ENCODE measurements around the gene DGUOK.
"Not testable (repeated sequence)": the region's sequence is repeated elsewhere in the genome, so short reads cannot be mapped to it uniquely, and the experiment has no call there.

The DGUOK gene

DNA sequence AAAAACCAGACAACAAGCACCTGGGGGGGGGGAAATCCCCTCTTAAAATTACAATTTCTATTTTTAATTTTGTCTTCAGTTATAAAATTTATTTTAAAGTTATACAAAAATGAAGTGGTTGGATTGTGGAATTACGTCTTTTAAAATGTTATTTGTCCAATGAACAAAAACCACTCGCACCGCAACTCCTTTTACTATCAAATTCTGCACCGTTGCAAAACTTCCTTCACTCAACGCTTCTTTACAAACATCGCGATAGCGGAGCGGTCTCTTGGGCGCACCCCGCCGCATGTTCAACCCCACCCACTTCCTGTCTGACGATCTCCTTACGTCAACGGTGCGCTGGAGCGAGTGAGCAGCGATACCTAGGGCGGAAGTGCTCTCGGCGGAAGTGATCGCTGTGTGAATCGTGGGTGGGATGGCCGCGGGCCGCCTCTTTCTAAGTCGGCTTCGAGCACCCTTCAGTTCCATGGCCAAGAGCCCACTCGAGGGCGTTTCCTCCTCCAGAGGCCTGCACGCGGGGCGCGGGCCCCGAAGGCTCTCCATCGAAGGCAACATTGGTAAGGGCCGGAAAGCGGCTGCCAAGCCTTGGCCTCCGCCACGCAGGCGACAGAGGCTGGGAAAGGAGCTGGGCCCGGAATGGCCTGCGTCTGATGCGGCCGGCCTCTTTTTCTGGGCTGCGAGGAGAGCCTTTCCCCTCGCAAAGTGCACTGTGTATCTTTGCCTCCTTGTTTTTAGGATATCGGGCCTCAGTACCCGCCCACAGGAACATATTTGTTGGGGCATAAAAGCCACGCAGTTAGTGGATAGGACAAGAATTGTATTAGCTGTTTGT lies at the start of gene DGUOK:
TSS of gene DGUOK (plus strand) at position 388 of the 835 bp plus-strand sequence. CDS start at position 419, 31 bp downstream.
- peak; percentile 92 for DNase-seq

DNA sequence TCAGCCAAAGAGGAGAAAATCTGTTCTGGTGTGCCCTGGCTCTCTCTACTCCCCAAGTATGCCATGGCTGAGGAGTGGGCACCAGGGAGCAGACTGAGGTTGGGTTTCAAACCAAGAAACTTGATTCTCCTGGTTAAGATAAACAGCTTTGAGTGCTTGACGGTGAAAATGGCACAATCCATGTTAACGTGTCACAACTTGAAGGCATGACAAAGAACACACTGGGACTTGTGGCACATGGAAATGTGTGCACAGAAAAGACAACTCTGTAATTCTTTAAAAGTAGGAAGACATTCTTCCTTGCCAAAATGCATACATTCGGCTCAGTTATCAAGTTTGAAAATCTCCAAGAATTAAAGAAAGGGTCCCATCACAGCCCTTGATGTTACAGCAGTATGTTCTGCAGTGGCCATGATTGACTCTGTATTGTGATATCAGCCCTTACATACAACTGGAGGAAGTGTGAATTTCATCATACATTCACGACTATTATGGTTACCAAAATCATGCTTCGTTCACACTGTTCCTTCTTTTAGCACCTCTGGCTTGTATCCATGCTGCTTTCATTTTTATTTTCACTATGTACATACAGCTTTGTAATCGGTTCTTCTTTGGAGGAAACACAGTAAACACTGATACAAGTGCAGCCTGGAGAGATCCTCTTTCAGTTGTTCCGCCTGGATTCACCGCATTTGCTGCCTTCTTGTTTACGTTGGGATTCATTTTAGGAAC lies 49.4 kb upstream of the DGUOK start:
- DNase-seq: no peak

GRCh38 chr2:73877984-73878383 lies 48.7 kb upstream of the DGUOK start:
- not testable (repeated sequence) for DNase-seq

GRCh38 chr2:73885406-73885805 lies 41.3 kb upstream of the DGUOK start:
- no peak for DNase-seq

- no peak for DNase-seq
These were observed 40.3 kb upstream of the DGUOK start for GRCh38 chr2:73886357-73886756.

DNA sequence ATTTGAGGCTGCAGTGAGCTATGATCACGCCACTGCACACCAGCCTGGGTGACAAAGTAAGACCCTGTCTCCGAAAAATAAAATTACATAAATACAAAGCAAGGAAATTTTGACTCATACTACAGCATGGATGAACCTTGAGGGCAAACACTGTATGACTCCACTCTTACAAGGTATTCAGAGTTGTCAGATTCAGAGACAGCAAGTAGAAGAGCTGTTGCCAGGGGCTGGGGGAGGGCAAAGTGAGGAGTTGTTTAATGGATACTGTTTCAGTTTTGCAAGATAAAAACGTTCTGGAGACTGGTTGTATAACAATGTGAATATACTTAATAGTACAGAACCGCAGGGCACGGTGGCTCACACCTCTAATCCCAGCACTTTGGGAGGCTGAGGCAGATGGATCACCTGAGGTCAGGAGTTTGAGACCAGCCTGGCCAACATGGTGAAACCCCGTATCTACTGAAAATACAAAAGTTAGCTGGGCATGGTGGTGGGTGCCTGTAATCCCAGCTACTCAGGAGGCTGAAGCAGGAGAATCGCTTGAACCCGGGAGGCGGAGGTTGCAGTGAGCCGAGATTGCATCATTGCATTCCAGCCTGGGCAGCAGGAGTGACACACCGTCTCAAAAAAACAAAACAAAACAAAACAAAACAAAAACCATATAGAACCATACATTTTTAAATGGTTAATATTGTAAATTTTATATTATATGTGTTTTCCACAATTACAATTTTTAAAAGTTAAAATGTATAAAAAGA lies 38.9 kb upstream of the DGUOK start:
- DNase-seq: not testable (repeated sequence)

- no peak for DNase-seq
These were observed 38.3 kb upstream of the DGUOK start for GRCh38 chr2:73888388-73888787.

DNA sequence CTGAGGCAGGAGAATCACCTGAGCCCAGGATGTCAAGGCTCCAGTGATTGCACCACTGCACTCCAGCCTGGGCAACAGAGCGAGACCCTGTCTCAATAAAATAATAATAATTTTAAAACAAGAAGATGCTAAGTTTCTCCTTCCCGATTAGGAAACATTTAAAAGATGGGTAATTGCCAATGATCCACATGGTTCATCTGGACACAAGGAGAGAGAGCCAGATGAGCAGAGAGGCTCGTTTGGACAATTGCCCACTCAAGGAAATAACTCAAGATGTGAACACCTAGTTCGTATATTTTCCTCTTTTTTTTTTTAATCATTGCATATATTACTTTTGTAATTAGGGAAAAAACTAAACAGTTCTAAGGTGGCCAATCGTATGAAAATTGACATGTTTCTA lies 37.5 kb upstream of the DGUOK start:
- no peak for DNase-seq

DNA sequence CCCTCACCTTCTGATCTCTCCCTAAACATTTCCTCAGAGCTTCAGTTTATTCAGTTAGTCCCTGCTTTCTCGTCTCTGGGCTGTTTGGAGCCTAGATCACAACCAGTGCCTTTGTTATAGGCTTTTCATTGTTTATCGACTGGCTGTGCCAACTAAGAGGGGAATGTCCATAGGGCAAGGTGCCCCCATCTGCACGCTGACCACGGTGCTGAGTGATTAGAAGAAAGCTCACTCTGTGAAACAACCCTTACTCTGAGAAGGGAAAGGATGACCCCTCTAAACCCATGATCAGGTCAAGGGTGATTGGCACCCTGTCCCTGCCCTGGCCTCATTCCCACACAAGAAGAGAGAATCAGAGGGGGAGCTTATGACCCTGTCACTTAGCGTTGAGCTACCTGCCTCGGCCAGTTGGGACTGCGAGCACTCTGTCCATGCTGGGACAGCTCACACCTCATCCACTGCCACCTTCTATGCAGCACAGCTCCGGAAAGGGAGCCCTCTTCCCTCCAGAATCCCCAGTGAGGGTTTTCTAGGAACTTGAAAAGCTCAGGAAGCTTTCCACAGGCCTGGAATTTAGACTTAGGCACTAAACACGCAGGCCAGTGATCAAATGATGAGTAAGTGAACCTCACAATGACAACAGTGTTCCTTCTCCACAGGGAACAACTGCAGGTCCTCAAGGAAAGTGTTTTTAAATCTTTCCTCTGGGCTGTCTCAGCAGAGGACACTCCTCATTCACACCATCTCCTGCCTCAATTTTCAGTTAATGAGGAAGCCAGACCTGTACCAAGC lies 36.2 kb upstream of the DGUOK start:
- DNase-seq: no peak

- no peak for DNase-seq
These were observed 35.3 kb upstream of the DGUOK start for GRCh38 chr2:73891276-73891901.

- no peak for DNase-seq
These were observed 33.9 kb upstream of the DGUOK start, which contains the start of gene ACTG2 for GRCh38 chr2:73892631-73893329. Gene ACTG2, plus strand, starts transcription at chr2:73893008. Its CDS starts 8,304 bp downstream, at chr2:73901312.

DNA sequence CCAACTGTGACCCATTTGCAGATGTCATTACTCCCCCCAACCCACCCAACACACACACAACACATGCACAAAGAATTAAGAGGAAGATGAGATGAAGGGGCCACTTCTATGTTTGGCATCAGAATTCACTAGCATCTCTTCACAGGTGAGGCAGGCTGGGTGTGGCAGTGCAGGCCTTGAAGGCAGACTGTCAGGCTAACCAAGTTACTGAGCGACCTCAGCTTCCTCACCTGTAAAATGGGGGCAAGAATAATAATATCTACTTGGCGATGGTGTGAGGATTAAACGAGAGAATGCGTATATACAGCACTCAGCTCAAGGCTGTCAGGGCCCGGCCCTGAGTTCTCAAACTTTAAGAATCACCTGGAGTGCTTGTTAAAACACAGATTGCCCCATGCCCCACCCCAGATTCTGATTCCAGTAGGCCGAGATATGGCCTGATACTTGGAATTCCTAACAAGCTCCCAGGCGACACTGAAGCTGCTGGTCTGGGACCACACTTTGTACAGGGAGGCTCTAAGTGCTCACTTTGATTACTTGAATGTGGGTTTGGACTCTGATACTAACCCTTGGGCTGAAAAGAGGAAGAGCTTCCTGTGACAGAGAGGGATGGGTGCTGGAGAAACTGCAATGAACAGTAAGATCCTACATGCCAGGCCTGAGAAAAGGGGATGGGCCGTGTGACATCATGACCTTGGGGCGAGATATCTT lies 32.8 kb upstream of the DGUOK start:
- no peak for DNase-seq

GRCh38 chr2:73894475-73894850 lies 32.2 kb upstream of the DGUOK start:
- DNase-seq: no peak

DNA sequence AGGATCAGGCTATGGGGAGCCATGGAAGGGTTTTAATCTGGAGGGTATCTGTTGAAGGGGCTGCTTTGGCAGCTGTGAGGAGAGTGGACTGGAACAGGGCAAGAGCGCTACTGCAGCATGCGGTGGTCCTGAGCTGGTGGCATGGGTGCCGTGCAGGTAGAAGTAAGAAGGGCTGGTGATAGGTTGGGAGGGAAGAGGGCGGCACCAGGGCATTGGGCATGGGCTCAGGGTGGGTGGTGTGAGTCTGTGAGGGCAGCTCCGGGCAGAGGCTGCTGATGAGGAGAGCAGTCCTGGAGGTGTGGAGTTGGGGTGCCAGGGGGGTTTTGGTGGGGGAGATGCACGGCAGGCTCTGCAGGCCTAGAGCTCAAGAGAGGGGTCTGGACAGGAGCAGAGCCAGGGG lies 31.8 kb upstream of the DGUOK start:
- no peak for DNase-seq

DNA sequence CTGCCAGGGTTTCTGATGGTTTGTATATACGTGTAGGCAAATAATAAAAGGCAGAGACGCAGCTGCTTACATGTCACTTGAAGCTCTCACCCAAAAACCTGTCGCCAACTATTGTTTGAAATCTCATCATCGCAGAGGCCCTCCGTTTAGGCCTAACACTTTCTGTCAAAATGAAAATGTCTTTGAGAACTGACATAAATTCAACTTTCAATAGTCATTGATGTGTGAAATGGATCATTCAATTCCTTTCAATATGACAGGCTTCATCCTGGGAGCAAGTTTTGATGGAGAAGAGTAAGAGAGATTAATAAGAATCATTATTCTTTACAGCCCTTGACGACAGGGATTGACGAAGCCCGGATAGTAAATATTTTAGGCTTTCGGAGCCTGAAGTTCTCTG lies 31.2 kb upstream of the DGUOK start:
- DNase-seq: no peak

GRCh38 chr2:73896362-73897239 lies 30.1 kb upstream of the DGUOK start:
- no peak for DNase-seq

DNA sequence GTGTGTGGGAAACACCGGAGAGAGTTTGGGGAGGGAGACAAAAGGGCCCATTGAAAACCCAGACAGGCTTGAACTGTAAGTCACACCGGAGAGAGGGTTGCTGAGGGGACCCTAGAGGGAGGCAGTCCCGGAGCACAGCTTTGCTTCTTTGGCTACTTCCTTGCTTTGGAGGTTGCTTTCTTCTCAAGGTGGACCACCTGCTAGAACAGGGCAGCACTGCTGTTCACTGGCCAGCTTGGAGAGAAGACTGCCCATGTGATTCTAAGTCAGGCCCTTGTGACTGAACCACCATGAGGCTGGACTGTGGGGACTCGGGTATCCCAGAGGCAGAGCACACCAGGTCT lies 29.5 kb upstream of the DGUOK start:
- DNase-seq: no peak

DNA sequence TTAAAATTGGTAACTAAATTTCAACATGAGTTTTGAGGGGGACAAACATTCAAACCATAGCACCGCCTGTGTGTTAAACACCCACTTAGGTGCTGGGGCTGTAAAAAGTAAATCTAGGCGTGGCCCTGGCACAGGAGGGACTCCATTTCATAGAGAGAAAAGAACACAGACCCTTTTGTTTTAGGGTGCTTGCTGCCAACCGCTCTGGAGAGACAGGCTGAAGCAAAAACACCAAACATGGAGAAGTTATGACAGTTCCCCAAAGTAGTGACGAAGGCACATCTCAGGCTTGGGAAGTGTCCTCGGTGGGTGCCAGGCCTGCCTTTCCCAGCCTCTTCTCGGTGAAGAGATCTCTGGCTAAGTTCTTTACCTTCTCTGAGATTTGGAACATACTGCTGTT lies 28.7 kb upstream of the DGUOK start:
- no peak for DNase-seq

- DNase-seq: no peak
These were observed 26.8 kb upstream of the DGUOK start for GRCh38 chr2:73899801-73900336.

DNA sequence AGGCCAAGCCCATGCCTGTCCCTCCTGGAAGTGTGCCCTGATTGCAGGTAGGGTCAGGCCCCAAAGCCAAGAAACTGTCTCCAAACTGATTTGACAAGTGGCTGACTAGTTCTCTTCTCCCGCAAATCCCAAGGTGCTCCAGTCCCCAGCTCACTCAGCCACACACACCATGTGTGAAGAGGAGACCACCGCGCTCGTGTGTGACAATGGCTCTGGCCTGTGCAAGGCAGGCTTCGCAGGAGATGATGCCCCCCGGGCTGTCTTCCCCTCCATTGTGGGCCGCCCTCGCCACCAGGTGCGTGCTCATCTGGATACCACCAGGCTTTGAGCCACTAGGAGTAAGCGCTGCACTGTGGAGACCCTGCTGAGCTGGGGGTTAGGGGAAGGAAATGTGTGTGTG lies 25.5 kb upstream of the DGUOK start:
- no peak for DNase-seq
